ENCODE results near the gene DACT1.

DNA sequence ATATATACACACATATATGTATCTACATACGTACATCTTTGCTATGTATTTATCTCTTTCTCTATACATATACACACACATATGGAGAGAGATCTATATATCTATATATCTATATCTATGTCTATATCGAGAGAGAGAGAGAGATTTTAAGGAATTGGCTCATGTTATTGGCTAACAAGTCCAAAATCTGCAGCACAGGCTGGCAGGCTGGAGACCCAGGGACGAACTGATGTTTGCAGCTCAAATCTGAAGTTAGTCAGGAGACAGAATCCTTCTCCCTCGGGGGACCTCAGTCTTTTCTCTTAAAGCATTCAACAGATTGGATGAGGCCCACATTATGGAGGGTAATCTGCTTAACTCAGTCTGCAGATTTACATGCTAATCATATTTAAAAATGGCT is 40.7 kb upstream of the DACT1 start:
- TF ChIP-seq, protein P1, sequence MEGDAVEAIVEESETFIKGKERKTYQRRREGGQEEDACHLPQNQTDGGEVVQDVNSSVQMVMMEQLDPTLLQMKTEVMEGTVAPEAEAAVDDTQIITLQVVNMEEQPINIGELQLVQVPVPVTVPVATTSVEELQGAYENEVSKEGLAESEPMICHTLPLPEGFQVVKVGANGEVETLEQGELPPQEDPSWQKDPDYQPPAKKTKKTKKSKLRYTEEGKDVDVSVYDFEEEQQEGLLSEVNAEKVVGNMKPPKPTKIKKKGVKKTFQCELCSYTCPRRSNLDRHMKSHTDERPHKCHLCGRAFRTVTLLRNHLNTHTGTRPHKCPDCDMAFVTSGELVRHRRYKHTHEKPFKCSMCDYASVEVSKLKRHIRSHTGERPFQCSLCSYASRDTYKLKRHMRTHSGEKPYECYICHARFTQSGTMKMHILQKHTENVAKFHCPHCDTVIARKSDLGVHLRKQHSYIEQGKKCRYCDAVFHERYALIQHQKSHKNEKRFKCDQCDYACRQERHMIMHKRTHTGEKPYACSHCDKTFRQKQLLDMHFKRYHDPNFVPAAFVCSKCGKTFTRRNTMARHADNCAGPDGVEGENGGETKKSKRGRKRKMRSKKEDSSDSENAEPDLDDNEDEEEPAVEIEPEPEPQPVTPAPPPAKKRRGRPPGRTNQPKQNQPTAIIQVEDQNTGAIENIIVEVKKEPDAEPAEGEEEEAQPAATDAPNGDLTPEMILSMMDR (IDR thresholded peaks at IDR 0.05) = no peak
- TF ChIP-seq POLR2A (IDR thresholded peaks at IDR 0.05) = no peak
- TF ChIP-seq EP300 (IDR thresholded peaks at IDR 0.05) = no peak

All from tibial nerve (tissue), 4 donors.